ENCODE results near the gene SPI1.
"Not testable (repeated sequence)": the region's sequence is repeated elsewhere in the genome, so short reads cannot be mapped to it uniquely, and the experiment has no call there.

SPI1 gene

DNA sequence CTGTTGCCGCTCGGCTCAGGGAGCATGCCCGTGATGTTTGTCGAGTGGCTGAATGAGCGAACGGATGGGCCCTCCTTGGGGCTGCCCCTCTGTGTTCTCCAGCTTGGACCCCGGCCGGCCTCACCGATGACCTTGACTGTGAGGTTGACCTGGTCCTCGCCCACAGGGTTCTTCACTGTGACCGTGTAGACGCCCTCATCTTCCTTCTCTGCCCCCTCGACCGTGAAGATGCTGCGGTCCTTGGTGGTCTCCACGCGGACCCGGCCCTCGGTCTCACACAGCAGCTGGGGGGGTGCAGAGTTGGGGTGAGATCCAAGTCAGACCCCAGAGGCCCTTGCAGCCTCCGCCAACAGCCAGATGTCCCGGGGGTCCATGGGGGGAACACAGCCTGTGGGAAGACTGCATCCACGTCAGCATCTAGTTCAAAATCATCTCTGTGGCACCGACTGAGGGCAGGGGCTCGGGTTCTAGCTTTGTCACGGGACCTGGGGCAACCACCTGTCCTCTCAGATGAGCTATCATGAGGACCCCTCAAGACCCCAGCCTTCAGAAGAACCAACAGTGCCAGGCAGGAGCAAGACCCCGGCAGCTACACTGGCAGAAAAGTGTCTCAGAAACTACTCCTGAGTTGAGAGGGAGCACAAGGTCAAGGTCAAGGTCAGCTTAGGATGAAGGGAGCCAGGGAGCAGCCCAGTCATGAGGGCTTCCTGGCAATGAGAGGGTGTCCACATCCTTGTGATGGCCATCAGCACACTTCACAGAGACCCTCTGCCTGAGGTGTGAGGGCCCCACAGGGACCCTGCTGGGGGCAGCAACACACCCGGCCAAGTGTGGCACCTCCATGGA, 39.7 kb downstream of the SPI1 start:
- ATAC-seq (ENCODE audit: low read depth) (no peak), DNase-seq (ENCODE audit: low spot score in 2 of 2) (no peak)
- no peak overlapping the region for H3K27ac Mint-ChIP-seq
- no peaks in the 10 kb centered on the region for H3K27me3 Mint-ChIP-seq
- peaks cover 3% of the 10 kb centered on the region for H3K4me1 Mint-ChIP-seq
- H3K4me3 Mint-ChIP-seq, result no peak overlapping the region
- H3K9me3 Mint-ChIP-seq, result no peaks in the 10 kb centered on the region
- no peaks in the 10 kb centered on the region for H3K36me3 Mint-ChIP-seq

DNA sequence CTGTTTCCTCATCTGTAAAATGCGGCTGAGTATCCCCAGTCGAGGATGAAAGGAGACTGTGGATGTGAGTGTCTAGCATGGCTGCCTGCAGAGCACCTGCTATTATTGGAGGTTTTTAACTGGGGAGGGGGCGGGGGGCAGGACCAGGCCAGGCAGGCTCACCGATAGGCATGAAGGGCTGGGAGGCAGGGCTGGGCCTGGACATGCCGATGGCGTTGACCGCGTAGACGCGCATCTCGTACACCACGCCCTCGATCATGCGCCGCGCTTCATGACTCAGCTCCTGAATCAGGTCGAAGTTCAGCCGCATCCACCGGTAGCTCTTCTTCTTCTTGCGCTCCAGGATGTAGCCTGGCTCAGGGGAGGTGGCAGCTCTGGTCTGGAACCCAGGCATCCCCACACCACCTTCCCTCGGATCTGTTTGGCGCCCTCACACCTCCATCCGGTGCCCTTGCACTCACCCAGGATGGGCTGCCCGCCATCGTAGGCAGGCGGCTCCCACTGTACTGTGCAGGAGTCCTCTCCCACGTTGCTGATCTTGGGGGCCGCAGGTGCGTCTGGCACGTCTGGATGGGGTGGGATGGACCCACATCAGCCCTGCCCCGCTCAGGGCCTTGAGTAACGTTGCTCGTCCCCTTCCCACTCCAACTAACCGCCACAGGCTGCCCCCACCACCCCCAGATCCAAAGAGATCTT, 41.0 kb downstream of the SPI1 start:
- H3K4me1 Mint-ChIP-seq, result peaks cover 3% of the 10 kb centered on the region
- no peak for ATAC-seq (ENCODE audit: low read depth)
- no peak for DNase-seq (ENCODE audit: low spot score in 2 of 2)
- H3K36me3 Mint-ChIP-seq, result no peaks in the 10 kb centered on the region
- H3K4me3 Mint-ChIP-seq, result no peak overlapping the region
- H3K27me3 Mint-ChIP-seq, result no peaks in the 10 kb centered on the region
- no peak overlapping the region for H3K27ac Mint-ChIP-seq
- H3K9me3 Mint-ChIP-seq, result no peaks in the 10 kb centered on the region

DNA sequence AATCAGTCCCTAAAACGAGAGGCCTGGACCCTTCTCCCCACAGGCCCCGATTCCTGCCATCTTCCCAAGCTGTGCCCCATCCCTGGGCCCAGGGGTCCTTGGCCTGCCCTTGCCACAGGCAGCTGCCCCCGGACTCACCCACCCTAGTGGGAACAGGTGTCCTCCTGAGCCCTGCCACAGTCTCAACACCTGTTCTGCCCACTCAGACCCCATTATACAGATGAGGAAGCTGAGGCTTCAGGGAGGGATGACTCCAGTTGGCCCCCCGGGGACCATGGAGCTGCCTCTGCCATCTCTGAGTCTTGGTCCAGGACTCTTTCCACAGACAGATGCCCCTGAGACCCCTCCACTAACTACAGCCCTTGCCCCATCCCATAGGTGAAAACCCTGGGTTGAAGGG, 41.8 kb downstream of the SPI1 start:
- no peaks in the 10 kb centered on the region for H3K9me3 Mint-ChIP-seq
- DNase-seq (ENCODE audit: low spot score in 2 of 2) (no peak), ATAC-seq (ENCODE audit: low read depth) (no peak)
- no peaks in the 10 kb centered on the region for H3K36me3 Mint-ChIP-seq
- H3K4me3 Mint-ChIP-seq, result no peak overlapping the region
- H3K4me1 Mint-ChIP-seq, result peaks cover 3% of the 10 kb centered on the region
- no peaks in the 10 kb centered on the region for H3K27me3 Mint-ChIP-seq
- H3K27ac Mint-ChIP-seq, result no peak overlapping the region

DNA sequence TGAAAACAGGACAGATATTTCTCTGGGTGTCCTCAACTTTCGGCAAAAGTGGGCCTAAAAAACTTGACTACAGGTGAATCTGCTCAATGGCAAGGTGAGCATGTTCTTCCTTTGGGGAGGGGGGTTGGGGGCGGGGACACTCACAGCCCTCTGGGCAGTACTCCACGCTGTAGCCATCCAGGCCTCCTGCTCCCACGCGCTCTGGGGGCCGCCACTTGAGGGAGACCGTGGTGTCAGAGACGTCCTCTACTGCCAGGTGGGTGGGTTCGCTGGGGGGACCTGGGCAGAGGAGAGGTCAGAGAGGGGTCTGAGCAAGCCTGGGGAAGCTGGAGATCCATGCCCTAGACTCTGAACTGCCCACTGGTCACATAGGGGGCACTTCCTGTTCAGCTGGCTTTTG, 42.6 kb downstream of the SPI1 start:
- Mint-ChIP-seq H3K27ac (no peak overlapping the region), H3K9me3 (no peaks in the 10 kb centered on the region), H3K27me3 (no peaks in the 10 kb centered on the region), H3K4me3 (no peak overlapping the region), H3K4me1 (peaks cover 3% of the 10 kb centered on the region), H3K36me3 (no peaks in the 10 kb centered on the region)
- DNase-seq (ENCODE audit: low spot score in 2 of 2) (no peak), ATAC-seq (ENCODE audit: low read depth) (no peak)

DNA sequence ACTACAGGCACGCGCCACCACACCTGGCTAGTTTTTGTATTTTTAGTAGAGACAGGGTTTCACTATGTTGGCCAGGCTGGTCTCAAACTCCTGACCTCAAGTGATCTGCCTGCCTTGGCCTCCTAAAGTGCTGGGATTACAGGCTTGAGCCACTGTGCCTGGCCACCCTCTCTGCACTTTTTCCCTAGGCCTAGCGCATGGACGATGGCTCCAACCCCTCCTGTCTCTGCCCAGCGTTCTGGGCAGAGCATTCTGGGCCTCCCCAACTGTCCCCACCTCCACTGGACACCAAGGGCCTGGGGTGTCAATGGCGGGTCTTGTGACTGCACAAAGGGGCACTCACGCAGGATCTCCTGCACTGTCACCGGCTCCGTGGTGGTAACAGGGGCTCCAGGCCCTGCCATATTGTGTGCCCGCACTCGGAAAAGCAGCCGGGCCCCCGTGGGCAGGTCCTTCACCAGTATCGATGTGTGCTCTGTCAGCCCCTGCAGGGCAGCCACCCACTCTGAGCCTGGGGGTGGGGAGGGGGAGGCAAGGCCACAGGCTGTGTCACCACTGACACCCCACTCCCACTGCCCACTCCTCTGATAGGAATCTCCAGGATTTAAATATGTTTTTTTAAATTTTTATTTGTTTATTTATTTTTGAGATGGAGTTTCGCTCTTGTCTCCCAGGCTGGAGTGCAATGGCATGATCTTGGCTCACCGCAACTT, 43.5 kb downstream of the SPI1 start:
- H3K4me3 Mint-ChIP-seq; H3K27me3 Mint-ChIP-seq; H3K9me3 Mint-ChIP-seq; H3K27ac Mint-ChIP-seq; H3K36me3 Mint-ChIP-seq; ATAC-seq (ENCODE audit: low read depth); H3K4me1 Mint-ChIP-seq; DNase-seq (ENCODE audit: low spot score in 2 of 2): not testable (repeated sequence)

DNA sequence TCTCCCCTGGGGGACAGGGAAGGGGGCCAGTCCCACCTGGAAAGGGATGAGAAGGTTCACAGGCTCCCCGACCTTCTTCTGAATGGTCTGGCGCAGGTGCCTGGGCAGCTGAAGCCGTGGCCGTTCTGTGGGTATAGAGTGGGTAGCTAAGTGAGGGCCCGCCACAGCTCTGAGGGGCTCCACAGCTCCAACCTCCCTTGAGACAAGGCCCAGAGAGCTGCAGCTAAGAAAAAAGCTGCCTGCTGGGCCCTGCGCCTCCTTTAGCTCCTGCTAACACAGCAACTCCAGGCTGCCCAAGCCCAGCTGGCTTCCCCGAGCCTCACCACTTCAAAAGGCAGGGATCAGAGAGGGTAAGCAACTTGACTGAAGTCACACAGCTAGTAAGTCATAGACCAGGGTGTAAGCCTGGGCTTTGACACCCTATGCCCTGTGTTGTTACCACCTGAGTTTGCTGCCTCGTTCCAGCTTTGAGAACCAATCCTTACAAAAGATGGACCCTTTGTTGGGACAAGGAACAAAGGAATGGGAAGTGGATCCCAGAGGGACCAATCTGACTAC, 44.4 kb downstream of the SPI1 start:
- Mint-ChIP-seq H3K27me3 (no peaks in the 10 kb centered on the region), H3K4me3 (no peak overlapping the region)
- ATAC-seq (ENCODE audit: low read depth), result no peak

DNA sequence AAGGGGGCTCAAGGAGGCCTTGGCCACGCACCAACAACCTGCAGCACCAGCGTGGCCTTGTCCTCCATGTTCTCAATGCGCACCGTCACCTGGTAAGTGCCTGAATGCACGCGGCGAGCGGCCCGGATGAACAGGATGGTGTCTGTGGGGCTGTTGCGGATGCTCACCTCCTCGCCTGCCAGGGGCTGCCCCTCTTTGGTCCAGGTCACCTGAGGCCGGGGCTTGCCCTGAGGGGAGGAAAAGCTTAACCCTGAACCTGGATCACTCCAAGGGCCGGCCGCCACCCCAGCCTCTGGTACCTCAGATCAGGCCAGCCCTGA, 44.9 kb downstream of the SPI1 start:
- Mint-ChIP-seq H3K27ac (no peak overlapping the region), H3K4me3 (no peak overlapping the region), H3K27me3 (no peaks in the 10 kb centered on the region), H3K36me3 (no peaks in the 10 kb centered on the region), H3K4me1 (peaks cover 8% of the 10 kb centered on the region), H3K9me3 (no peaks in the 10 kb centered on the region)
- ATAC-seq (ENCODE audit: low read depth) (no peak), DNase-seq (ENCODE audit: low spot score in 2 of 2) (no peak)

More for the DNA sequence above, 44.4 kb downstream of the SPI1 start:
- Mint-ChIP-seq H3K36me3 (no peaks in the 10 kb centered on the region), H3K9me3 (no peaks in the 10 kb centered on the region), H3K4me1 (peaks cover 3% of the 10 kb centered on the region), H3K27ac (no peak overlapping the region)
- no peak for DNase-seq (ENCODE audit: low spot score in 2 of 2)

DNA sequence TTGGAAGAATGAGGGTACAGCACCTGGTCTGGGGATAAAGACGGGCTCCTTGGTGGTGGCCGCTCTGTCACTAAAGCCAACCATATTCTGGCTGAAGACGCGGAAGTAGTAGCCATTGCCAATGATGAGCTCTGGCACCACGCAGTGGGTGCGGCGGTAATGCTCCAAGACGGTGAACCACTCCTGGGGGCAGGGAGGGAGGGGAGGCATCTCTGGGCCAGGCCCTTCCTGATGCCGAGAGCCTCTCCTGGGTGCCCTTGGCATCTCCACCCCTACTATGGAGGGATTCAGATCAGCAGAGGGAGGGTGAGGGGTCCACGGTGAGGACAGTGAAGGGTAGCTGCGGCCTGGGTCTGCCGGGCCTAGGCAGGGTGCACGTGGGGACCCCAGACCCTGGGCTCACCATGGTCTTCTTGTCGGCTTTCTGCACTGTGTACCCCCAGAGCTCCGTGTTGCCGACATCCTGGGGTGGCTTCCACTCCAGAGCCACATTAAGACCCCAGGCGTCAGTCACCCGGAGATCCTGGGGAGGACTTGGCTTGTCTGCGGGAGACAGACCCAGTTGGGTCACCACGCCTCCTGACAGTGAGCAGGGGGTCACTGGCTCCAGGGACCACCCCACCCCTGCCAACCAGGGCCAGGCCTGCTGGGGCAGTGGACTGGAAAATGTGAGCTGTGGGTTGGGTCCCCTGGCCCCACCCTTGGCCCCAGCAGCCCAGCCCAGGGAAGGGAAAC, 45.4 kb downstream of the SPI1 start:
- ATAC-seq (ENCODE audit: low read depth) (no peak), DNase-seq (ENCODE audit: low spot score in 2 of 2) (no peak)
- Mint-ChIP-seq H3K27ac (no peak overlapping the region), H3K36me3 (peaks cover under 1% of the 10 kb centered on the region), H3K4me3 (no peak overlapping the region), H3K4me1 (peaks cover 11% of the 10 kb centered on the region), H3K27me3 (no peaks in the 10 kb centered on the region), H3K9me3 (no peaks in the 10 kb centered on the region)

DNA sequence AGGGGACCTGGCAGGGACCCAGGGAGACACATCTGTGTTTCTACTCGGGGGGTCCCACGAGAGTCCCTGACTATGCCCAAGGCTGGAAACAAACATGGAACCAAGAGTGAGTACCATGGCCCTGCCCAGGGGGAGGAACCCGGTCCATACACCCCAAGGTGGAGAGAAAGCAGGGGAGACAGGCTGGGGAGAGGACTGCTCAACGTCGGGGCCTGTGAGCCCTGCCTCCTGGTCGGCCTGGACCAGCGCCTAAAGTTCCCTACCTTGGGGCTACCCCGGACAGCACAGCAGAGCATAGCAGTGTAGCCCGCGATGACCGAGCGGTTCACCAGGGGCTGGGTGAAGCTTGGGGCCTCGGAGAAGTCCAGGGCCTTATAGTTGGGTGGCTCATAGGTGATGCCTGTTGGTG, 46.0 kb downstream of the SPI1 start:
- Mint-ChIP-seq H3K4me3 (no peak overlapping the region), H3K9me3 (no peaks in the 10 kb centered on the region), H3K27ac (no peak overlapping the region), H3K27me3 (no peaks in the 10 kb centered on the region), H3K36me3 (peaks cover 4% of the 10 kb centered on the region), H3K4me1 (peaks cover 14% of the 10 kb centered on the region)
- DNase-seq (ENCODE audit: low spot score in 2 of 2), result no peak
- no peak for ATAC-seq (ENCODE audit: low read depth)

DNA sequence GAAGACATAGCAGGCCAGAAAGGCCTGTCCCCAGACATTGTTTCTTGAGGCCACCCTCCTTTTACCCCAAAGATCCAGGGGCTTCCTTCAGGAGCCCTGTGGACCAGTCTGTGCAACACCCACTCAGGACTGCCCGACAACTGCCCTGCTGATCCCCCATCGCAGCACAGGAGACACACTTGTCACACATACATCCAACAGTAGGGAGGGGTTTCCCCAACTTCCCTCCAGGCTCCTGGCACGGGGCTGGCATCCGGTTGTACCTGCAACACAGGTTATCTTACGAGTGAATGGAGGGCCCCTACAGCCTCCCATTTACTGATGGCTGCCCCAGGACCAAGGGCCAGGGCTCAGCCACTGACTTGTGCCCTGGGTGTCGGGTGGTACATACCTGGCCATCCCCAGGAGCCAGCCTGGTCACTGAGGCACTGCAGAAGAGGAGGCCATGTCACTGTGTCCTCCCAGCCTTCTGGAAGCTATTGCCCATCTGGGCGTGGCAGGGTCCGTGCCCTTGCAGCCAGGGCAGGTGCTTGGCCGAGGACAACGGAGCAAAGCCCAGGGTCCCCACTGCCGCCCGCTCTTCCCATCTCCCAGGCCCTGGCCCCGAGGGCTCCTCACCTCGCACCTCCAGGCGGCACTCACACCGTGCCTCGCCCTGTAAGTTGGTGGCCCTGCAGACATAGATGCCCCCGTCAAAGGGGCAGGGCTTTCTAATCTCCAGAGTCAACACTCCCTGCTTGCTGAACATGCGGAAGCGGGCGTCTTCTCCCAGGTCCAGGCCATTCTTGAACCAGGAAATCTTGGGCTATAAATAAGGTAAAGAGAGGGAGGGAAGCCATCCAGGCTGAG, 46.7 kb downstream of the SPI1 start:
- ATAC-seq (ENCODE audit: low read depth), result no peak
- Mint-ChIP-seq H3K4me3 (no peak overlapping the region), H3K9me3 (no peaks in the 10 kb centered on the region), H3K27ac (no peak overlapping the region), H3K4me1 (peaks cover 14% of the 10 kb centered on the region), H3K36me3 (peaks cover 5% of the 10 kb centered on the region), H3K27me3 (no peaks in the 10 kb centered on the region)
- DNase-seq (ENCODE audit: low spot score in 2 of 2), result no peak

DNA sequence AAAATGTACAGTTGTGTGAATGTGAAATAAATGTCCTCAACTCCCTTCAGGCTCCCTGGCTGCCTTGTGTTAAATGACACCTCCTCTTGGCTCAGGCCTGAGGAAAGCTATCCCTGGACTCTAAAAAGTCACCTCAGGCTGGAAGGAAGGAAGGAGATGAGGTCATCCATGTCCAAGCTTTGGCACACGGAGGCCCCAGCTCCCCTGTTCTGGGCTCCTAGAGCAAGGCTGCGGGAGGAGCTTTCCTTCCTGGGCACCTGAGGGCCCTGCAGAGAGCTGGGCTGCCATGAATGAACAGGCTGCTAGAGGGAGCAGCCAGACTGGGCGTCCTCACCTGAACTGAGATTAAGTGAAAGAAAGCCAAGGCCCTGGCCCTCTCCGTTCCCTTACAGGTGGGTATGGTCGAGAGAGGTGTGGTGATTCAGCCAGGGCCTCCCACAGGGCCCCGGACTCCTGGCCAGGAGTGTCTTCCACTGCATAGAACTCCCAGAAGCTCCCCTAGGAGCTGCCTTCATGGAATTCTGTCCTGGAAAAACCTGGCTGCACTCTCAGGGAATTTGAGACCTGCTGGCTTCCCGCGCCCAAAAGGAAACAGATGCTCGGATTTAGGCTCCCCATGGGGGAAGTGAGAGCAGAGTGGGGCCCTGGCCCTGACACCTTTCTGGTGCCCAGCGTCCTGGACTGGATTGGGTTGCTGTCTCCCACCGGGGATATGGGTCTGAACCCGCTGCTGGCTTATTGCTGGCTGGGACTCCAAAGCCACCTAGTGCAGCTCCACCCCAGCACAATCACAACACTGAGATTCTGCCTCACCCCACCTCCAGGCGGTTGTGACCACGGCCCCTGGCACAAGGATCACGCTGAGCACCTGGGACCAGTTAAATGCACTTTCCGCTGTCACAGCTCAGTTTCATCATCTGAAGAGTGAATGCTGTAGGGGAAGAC, 48.1 kb downstream of the SPI1 start:
- Mint-ChIP-seq H3K36me3 (peaks cover 12% of the 10 kb centered on the region), H3K4me1 (peaks cover 14% of the 10 kb centered on the region), H3K27ac (no peak overlapping the region), H3K27me3 (no peaks in the 10 kb centered on the region), H3K4me3 (no peak overlapping the region), H3K9me3 (no peaks in the 10 kb centered on the region)
- ATAC-seq (ENCODE audit: low read depth) (no peak), DNase-seq (ENCODE audit: low spot score in 2 of 2) (no peak)

DNA sequence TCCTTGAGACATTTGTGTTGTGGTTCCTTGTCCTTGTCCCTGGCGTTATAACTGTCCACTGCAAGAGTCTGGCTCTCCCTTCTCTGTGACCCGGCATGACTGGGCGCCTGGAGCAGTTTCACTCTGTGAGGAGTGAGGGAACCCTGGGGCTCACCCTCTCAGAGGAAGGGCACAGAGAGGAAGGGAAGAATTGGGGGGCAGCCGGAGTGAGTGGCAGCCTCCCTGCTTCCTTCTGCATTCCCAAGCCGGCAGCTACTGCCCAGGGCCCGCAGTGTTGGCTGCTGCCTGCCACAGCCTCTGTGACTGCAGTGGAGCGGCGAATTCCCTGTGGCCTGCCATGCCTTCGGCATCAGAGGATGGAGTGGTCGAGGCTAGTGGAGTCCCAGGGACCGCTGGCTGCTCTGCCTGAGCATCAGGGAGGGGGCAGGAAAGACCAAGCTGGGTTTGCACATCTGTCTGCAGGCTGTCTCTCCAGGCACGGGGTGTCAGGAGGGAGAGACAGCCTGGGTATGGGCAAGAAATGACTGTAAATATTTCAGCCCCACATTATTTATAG, 48.8 kb downstream of the SPI1 start:
- peaks cover 17% of the 10 kb centered on the region for H3K4me1 Mint-ChIP-seq
- DNase-seq (ENCODE audit: low spot score in 2 of 2) (no peak), ATAC-seq (ENCODE audit: low read depth) (no peak)
- H3K4me3 Mint-ChIP-seq, result no peak overlapping the region
- H3K27ac Mint-ChIP-seq, result peak overlapping the region; percentile 47
- peaks cover 17% of the 10 kb centered on the region for H3K36me3 Mint-ChIP-seq
- no peaks in the 10 kb centered on the region for H3K27me3 Mint-ChIP-seq
- no peaks in the 10 kb centered on the region for H3K9me3 Mint-ChIP-seq

Data from memory B cell (primary cell).